IMR-90 (cell line): Measurements from ENCODE around the gene BLVRA. TPM values are rescaled to one million over a fixed set of nuclear protein-coding genes. Genes with fewer than 3 reads are reported as not detected.
"Not testable (repeated sequence)": the region's sequence is repeated elsewhere in the genome, so short reads cannot be mapped to it uniquely, and the experiment has no call there.

Source experiments
- ATAC-seq: fragments of 200-7000 bp; cut with Tn5 transposase; 2 replicates; pipeline ENCODE4 v1.9.1; 2020; ENCODE audit warnings: low read depth, mild to moderate bottlenecking, moderate library complexity
- BruUV-seq: library from RNA; stranded (reverse); fragments of 400-500 nt; replicated peaks from 2 replicates; lab custom pipeline; 2021; lab: Mats Ljungman, UMichigan
- CTCF ChIA-PET: fragments of 300-600 bp; formaldehyde crosslinking; extraction: SDS; loops from one replicate; lab custom pipeline; 2021; ENCODE audit warnings: antibody characterized with exemption; lab: Yijun Ruan, JAX
- POLR2A ChIA-PET: fragments of 300-600 bp; sonication (Branson Sonifier 250); formaldehyde crosslinking; loops from one replicate; lab custom pipeline; 2022; ENCODE audit warnings: antibody characterized with exemption; ENCODE audit not compliant: unreplicated experiment; lab: Charles Lee
- DNase-seq: peaks from one replicate; pipeline ENCODE4 v3.0.0; 2013
- H2AFZ ChIP-seq: replicated peaks from 2 replicates; pipeline ENCODE3; 2013; ENCODE audit warnings: low read length, mild to moderate bottlenecking; ENCODE audit not compliant: poor library complexity
- H2AK5ac ChIP-seq: 2 replicates; pipeline ENCODE4 v1.6.1; 2013; ENCODE audit warnings: low read depth, low read length, inconsistent platforms
- H2AK9ac ChIP-seq: replicated peaks from 2 replicates; pipeline ENCODE3; 2013; ENCODE audit warnings: mild to moderate bottlenecking, low read depth, low read length, moderate library complexity; ENCODE audit not compliant: poor library complexity
- H2BK120ac ChIP-seq: 2 replicates; pipeline ENCODE4 v1.6.1; 2013; ENCODE audit warnings: low read depth, low read length, inconsistent platforms
- H2BK15ac ChIP-seq: 3 replicates; pipeline ENCODE4 v1.6.1; 2013; ENCODE audit warnings: low read depth, low read length, inconsistent platforms
- H2BK20ac ChIP-seq: 2 replicates; pipeline ENCODE4 v1.6.1; 2013; ENCODE audit warnings: low read depth, mild to moderate bottlenecking, inconsistent platforms, low read length, moderate library complexity
- H2BK5ac ChIP-seq: 2 replicates; pipeline ENCODE4 v1.6.1; 2013; ENCODE audit warnings: mild to moderate bottlenecking, low read depth, low read length, inconsistent platforms; ENCODE audit not compliant: poor library complexity, severe bottlenecking
- H3K14ac ChIP-seq: replicated peaks from 2 replicates; pipeline ENCODE4 v1.6.1; 2013; ENCODE audit warnings: low read depth, low read length, inconsistent platforms
- H3K18ac ChIP-seq: 2 replicates; pipeline ENCODE4 v1.6.1; 2013; ENCODE audit warnings: low read depth, low read length, control low read depth
- H3K23ac ChIP-seq: 2 replicates; pipeline ENCODE4 v1.6.1; 2013; ENCODE audit warnings: low read depth, low read length, inconsistent platforms
- H3K27ac ChIP-seq: 2 replicates; pipeline ENCODE4 v1.5.1; 2013; ENCODE audit warnings: mild to moderate bottlenecking, control low read depth, low read length; ENCODE audit not compliant: insufficient read depth
- H3K27me3 ChIP-seq: 2 replicates; pipeline ENCODE4 v1.6.1; 2013; ENCODE audit warnings: low read length; ENCODE audit not compliant: control insufficient read depth, insufficient read depth
- H3K36me3 ChIP-seq: 2 replicates; pipeline ENCODE4 v1.6.1; 2013; ENCODE audit warnings: low read length, mixed read lengths; ENCODE audit not compliant: control insufficient read depth, insufficient read depth
- H3K4ac ChIP-seq: 2 replicates; pipeline ENCODE4 v1.6.1; 2013; ENCODE audit warnings: low read depth, low read length, inconsistent platforms
- H3K4me1 ChIP-seq: 2 replicates; pipeline ENCODE4 v1.6.1; 2013; ENCODE audit warnings: low read length, mixed read lengths; ENCODE audit not compliant: control insufficient read depth, insufficient read depth
- H3K4me2 ChIP-seq: 2 replicates; pipeline ENCODE4 v1.6.1; 2013; ENCODE audit warnings: low read depth, mild to moderate bottlenecking, control low read depth, low read length, moderate library complexity
- H3K4me3 ChIP-seq: 2 replicates; pipeline ENCODE4 v1.5.1; 2013; ENCODE audit warnings: low read depth, mild to moderate bottlenecking, control low read depth, low read length, moderate library complexity; ENCODE audit not compliant: insufficient read depth
- H3K56ac ChIP-seq: 2 replicates; pipeline ENCODE4 v1.6.1; 2013; ENCODE audit warnings: low read length, inconsistent platforms; ENCODE audit not compliant: insufficient read depth; ENCODE audit errors: extremely low read depth
- H3K79me1 ChIP-seq, 2 experiments: 2 replicates each; pipeline ENCODE4 v1.6.1; 2013; ENCODE audit warnings: low read length in 2 of 2, inconsistent platforms in 1 of 2, low read depth in 1 of 2
- H3K9ac ChIP-seq: 2 replicates; pipeline ENCODE4 v1.6.1; 2013; ENCODE audit warnings: low read depth, low read length, control low read depth
- H3K9me1 ChIP-seq: 2 replicates; pipeline ENCODE4 v1.6.1; 2013; ENCODE audit warnings: low read length, inconsistent platforms; ENCODE audit not compliant: insufficient read depth
- H3K9me3 ChIP-seq: 2 replicates; pipeline ENCODE4 v1.6.1; 2013; ENCODE audit warnings: low read length; ENCODE audit not compliant: control insufficient read depth, insufficient read depth
- H4K20me1 ChIP-seq: 2 replicates; pipeline ENCODE4 v1.6.1; 2013; ENCODE audit warnings: low read length, inconsistent platforms; ENCODE audit not compliant: insufficient read depth
- H4K5ac ChIP-seq: 2 replicates; pipeline ENCODE4 v1.6.1; 2013; ENCODE audit warnings: mild to moderate bottlenecking, low read depth, low read length, control low read depth
- H4K8ac ChIP-seq, 2 experiments: 2 replicates each; pipeline ENCODE4 v1.6.1; 2013; ENCODE audit warnings: low read depth in 2 of 2, low read length in 2 of 2, control low read depth in 1 of 2, inconsistent platforms in 1 of 2
- H4K91ac ChIP-seq: 2 replicates; pipeline ENCODE4 v1.6.1; 2013; ENCODE audit warnings: low read depth, low read length, inconsistent platforms; ENCODE audit not compliant: insufficient read depth
- dilution Hi-C: fragments of 300-500 bp; cut with HindIII; formaldehyde crosslinking; loops from one replicate; pipeline ENCODE4 v1.14.3; 2018; ENCODE audit warnings: low sequenced_read_pairs; ENCODE audit not compliant: unreplicated experiment
- in situ Hi-C: fragments of 300-500 bp; cut with MboI; formaldehyde crosslinking; loops from 3 replicates; pipeline ENCODE4 v1.14.3; 2019; ENCODE audit warnings: low sequenced_read_pairs, inconsistent platforms, mixed read lengths
- intact Hi-C: fragments of 100-400 bp; cut with micrococcal nuclease; formaldehyde crosslinking; loops from 2 replicates; pipeline ENCODE4 v1.10.0; 2022
- polyA plus RNA-seq, 3 experiments: library from polyadenylated mRNA; depleted of rRNA; stranded (reverse); fragments of >200 nt; gene quantifications; 2 replicates each; pipeline ENCODE4 v1.2.3, GENCODE V29; 2012; ENCODE audit warnings: low replicate concordance in 1 of 3
- total RNA-seq: library from RNA; depleted of rRNA; stranded (reverse); fragments of >200 nt; gene quantifications from 2 replicates; pipeline ENCODE4 v1.2.3, GENCODE V29; 2012

The BLVRA gene
- total and polyA plus RNA-seq, 2 of the 4 experiments (the other 2 are of a cell fraction), result 32.3 to 47.1 TPM

- H3K27ac ChIP-seq, POLR2A ChIA-PET, H3K18ac ChIP-seq, H3K79me1 ChIP-seq, H4K20me1 ChIP-seq, H3K9me1 ChIP-seq, H3K4me1 ChIP-seq, H2BK20ac ChIP-seq, H3K14ac ChIP-seq, H3K9ac ChIP-seq, H3K4me2 ChIP-seq, H4K5ac ChIP-seq, ATAC-seq, H3K9me3 ChIP-seq, H4K8ac ChIP-seq, H3K4me3 ChIP-seq, BruUV-seq, CTCF ChIA-PET, H3K23ac ChIP-seq, H3K56ac ChIP-seq, DNase-seq, H3K36me3 ChIP-seq, H4K91ac ChIP-seq, H3K4ac ChIP-seq, dilution Hi-C loops, H2AK5ac ChIP-seq, H2AK9ac ChIP-seq, H2BK120ac ChIP-seq, H2BK15ac ChIP-seq, H2BK5ac ChIP-seq, H2AFZ ChIP-seq: not testable (repeated sequence)
- intact Hi-C loops (loop anchor here (10.0 kb wide), 1 partner anchor 376 kb away; no protein-coding TSS in a partner anchor), in situ Hi-C loops (loop anchor here (25.0 kb wide), 1 partner anchor 894 kb away; the partner anchor contains the start of genes MRPL32 and PSMA2)
- peaks cover 24% of the 10 kb centered on the region for H3K27me3 ChIP-seq
These were observed 72.4 kb downstream of the BLVRA start for GRCh38 chr7:43830917-43831316.
